Stimulated activated effector memory CD8-positive, alpha-beta T cell treated with anti-CD3 and anti-CD28 coated beads, Interleukin-12 subunit alpha, Interleukin-12 subunit beta, amount 100 ng/mL, for 72 hours (primary cell): ENCODE data around the gene LRRC74B.
"Not testable (repeated sequence)": the region's sequence is repeated elsewhere in the genome, so short reads cannot be mapped to it uniquely, and the experiment has no call there.

Experiments used
- ATAC-seq: fragments of 150-1000 bp; cut with Tn5 transposase; 2 replicates; pipeline ENCODE4 v1.10.0; 2021
- DNase-seq, 2 donors: peaks; one replicate each; pipeline ENCODE4 v3.0.0; 2021 to 2022; ENCODE audit warnings: low spot score in 2 of 2
- H3K27ac Mint-ChIP-seq: one replicate; pipeline ENCODE4 v1.8.0; 2022; ENCODE audit warnings: mild to moderate bottlenecking, mixed read lengths
- H3K36me3 Mint-ChIP-seq: one replicate; pipeline ENCODE4 v1.8.0; 2022; ENCODE audit warnings: mild to moderate bottlenecking, mixed read lengths
- H3K4me1 Mint-ChIP-seq: one replicate; pipeline ENCODE4 v1.8.0; 2022; ENCODE audit warnings: mixed read lengths
- H3K4me3 Mint-ChIP-seq: one replicate; pipeline ENCODE4 v1.8.0; 2022; ENCODE audit warnings: mild to moderate bottlenecking, mixed read lengths
- H3K9me3 Mint-ChIP-seq: one replicate; pipeline ENCODE4 v1.8.0; 2022; ENCODE audit warnings: mixed read lengths

LRRC74B gene

DNA sequence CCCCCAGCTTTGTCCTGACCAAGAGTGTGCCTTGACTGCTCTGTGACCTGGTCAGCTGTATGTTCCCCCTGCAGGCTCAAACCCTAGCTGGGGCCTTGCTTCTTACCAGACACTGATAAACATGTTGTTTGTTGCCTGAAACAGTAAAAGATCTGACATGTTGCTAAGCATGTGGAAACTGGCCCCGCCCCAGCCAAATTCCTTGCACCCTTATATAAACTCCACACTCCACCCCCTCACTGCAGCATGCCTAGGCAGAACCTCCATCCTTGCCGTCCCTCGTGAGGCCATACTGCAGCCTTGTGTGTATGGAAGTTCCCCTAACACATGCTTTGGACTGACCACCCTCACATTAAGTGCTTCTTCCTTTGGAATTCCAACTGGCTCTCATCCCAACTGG, 27.3 kb downstream of the LRRC74B start:
- Mint-ChIP-seq H3K4me1 (no peaks in the 10 kb centered on the region), H3K4me3 (no peak overlapping the region), H3K36me3 (no peaks in the 10 kb centered on the region), H3K27ac (no peak overlapping the region), H3K9me3 (no peaks in the 10 kb centered on the region)
- DNase-seq = no peak
- no peak for ATAC-seq

DNA sequence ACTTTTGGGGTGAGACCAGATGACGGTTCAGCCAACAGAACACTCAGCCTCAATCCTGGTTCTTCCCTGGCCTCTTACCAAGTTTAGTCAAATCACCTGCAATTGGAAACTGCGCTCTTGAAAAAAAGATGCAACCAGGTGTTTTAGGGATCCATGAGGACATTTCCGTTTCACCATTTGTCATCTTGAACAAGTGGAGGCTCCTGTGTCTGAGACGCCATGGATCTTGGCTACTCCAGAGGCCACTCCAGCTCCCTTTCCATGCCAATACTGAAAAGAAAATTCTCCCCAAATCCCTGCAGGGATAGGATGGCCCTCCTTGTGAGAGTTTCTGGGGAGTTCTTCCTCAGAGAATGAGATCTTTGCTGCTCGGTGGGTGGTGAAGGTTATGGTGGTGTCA, 27.7 kb downstream of the LRRC74B start:
- Mint-ChIP-seq H3K36me3 (no peaks in the 10 kb centered on the region), H3K9me3 (no peaks in the 10 kb centered on the region), H3K27ac (no peak overlapping the region), H3K4me1 (no peaks in the 10 kb centered on the region), H3K4me3 (no peak overlapping the region)
- ATAC-seq (no peak), DNase-seq (no peak)

DNA sequence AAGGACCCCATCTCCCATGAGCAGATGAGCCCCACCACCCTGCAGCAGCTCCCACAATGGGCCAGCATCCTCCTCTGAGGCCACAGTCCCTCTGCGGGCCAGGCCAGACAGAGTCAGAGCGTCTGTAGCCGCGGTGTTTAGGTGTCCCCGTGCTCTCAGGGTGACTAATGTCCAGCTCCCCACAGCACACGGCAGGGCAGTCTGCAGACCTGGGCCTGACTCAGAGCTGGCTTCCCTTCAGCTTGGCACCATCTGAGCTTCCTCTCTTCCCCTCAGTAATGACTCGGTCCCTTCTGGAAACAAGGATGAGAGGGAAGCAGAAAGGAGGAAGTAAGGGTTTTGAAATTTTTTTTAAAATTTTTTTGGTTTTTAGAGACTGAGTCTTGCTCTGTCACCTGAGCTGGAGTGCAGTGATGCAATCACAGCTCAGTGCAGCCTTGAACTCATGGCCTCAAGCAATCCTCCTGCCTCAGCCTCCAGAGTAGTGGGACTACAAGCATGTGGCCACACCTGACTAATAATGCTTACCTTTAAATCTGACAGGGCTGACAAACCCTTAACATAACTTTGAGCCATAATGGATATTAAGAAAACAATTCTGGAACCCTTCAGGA, 28.5 kb downstream of the LRRC74B start:
- DNase-seq = no peak
- Mint-ChIP-seq H3K9me3 (no peaks in the 10 kb centered on the region), H3K4me3 (no peak overlapping the region), H3K36me3 (no peaks in the 10 kb centered on the region), H3K27ac (no peak overlapping the region), H3K4me1 (no peaks in the 10 kb centered on the region)
- no peak for ATAC-seq

DNA sequence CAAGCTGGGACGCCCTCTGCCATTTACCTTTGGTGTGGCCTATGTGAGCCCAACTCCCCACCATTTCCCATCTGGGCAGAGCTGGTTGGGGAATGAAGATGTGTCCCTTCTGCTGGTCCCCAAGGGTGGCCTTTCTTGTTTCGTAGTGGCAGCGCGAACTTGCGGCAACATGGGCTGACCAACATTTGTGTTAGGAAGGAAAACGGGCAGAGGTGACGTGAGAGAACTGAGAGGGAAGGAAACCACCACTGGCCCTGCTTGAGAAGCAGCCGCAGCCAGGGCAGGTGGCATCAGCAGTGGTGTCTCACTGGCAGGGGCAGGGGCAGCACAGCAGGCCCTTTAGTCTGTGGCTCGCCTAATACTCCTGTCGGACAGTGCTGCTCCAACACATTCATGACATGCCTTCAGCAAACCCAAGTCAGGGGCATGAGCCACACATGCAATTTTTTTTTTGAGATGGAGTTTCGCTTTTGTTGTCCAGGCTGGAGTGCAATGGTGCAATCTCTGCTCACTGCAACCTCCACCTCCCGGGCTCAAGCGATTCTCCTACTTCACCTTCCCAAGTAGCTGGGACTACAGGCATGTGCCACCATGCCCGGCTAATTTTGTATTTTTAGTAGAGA, 29.9 kb downstream of the LRRC74B start:
- DNase-seq (no peak), ATAC-seq (no peak)
- Mint-ChIP-seq H3K9me3 (no peaks in the 10 kb centered on the region), H3K36me3 (no peaks in the 10 kb centered on the region), H3K4me3 (no peak overlapping the region), H3K4me1 (no peaks in the 10 kb centered on the region), H3K27ac (no peak overlapping the region)

DNA sequence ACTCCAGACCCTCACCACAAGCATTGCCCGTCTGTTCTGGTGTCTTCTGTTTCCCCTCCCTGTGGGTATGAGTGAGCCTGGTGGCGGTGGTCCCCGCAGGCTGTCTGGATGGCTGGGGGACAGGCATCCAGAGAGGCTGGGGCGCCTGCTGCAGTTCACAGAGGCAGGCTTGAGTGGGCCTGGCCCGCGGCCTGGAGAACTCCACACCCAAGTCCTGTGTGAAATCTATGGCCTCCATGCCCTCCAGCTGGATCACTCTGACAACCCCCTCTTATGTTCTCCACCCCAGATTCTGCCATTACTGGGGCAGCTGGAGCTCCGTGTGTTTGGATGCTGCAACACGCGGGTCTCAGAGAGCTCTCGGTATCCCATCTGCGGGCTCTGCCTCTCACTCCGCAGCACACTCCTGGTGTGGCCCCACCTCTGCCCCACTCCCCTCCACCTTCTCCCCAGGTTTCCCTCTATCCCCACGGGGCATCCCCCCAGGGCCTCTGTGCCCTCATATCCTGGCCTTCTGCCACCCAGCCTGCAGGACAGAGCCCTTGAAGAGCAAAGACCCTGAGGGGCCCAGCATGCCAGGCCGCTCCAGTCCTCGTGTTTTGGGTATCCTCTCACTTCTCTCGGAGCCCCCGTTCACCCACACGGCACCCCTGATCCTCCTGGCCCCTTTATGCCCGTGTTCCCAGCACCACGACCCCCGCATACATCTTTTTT, 31.3 kb downstream of the LRRC74B start:
- no peaks in the 10 kb centered on the region for H3K9me3 Mint-ChIP-seq
- no peak for ATAC-seq
- H3K27ac Mint-ChIP-seq = no peak overlapping the region
- no peak for DNase-seq
- H3K4me3 Mint-ChIP-seq = no peak overlapping the region
- no peaks in the 10 kb centered on the region for H3K36me3 Mint-ChIP-seq
- H3K4me1 Mint-ChIP-seq = no peaks in the 10 kb centered on the region

DNA sequence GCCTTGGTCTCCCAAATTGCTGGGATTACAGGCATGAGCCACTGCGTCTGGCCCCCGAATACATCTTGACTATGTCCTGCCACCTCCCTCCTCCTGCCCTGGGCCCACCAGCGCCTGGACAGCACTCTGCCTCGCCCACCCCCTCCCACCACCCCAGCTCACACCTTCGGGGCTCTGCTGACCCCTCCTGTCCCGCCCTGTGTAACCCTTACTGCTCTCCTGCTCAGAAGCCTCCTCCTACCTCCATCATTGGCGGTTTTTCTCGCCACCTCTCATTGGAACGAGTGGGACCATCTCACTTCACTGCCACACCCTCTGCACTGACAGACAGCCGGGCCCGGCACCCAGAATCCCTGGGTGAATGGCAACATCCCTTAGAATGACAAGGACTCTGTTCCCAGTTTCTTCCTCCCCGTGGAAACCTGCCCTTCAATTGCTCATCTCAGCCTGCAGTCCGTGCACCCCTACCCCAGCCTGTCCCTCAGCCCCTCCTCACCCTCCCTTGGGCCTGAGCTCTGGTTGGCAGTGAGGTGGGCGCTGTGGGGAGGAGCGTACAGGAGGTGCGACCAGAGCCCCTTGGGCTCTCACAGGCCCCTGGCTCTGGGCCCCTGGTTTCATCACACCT, 32.2 kb downstream of the LRRC74B start:
- Mint-ChIP-seq H3K4me1 (no peaks in the 10 kb centered on the region), H3K9me3 (no peaks in the 10 kb centered on the region), H3K4me3 (no peak overlapping the region), H3K27ac (no peak overlapping the region), H3K36me3 (no peaks in the 10 kb centered on the region)
- no peak for DNase-seq
- no peak for ATAC-seq

DNA sequence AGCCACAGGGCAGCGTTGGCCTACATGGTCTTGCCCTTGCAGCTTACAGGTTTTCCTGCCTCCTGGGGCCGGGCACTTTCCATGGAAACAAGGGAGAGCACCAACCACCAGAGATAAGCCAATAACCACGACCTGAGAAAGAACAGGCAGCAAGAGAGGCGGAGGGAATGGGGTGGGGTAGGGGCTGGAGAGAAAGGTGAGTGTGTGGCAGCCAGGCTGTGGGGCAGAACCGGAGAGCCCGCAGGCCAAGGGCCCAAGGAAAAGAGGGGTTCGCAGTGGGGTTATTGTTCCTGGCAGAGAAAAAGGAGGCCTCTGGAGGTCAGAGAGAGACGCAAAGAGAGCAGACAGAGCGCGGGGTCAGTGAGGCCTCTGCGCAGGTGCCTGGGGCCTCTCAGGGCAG, 33.2 kb downstream of the LRRC74B start:
- Mint-ChIP-seq H3K9me3 (no peaks in the 10 kb centered on the region), H3K4me1 (no peaks in the 10 kb centered on the region), H3K4me3 (no peak overlapping the region), H3K36me3 (no peaks in the 10 kb centered on the region), H3K27ac (no peak overlapping the region)
- no peak for ATAC-seq
- no peak for DNase-seq

DNA sequence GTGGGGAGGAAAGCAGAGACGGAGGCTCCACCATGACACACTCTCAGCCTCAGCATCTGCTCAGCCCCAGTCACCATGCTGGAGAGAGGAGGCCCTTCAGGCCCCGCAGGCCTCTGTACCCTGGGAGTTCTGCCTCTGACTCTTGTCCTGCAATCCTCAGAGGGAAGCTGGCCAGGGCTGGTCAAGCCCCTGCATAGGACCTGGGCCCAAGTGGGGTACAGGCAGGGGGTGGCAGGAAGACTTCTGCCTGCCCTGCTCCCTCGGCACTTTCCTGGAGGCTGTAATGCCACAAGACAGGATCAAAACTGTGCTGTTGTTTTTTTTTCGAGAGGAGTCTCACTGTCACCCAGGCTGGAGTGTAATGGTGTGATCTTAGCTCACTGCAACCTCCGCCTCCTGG, 33.7 kb downstream of the LRRC74B start:
- no peak overlapping the region for H3K27ac Mint-ChIP-seq
- H3K4me1 Mint-ChIP-seq = no peaks in the 10 kb centered on the region
- H3K36me3 Mint-ChIP-seq = no peaks in the 10 kb centered on the region
- DNase-seq (no peak), ATAC-seq (peak; percentile 31)
- H3K4me3 Mint-ChIP-seq = no peak overlapping the region
- H3K9me3 Mint-ChIP-seq = no peaks in the 10 kb centered on the region

DNA sequence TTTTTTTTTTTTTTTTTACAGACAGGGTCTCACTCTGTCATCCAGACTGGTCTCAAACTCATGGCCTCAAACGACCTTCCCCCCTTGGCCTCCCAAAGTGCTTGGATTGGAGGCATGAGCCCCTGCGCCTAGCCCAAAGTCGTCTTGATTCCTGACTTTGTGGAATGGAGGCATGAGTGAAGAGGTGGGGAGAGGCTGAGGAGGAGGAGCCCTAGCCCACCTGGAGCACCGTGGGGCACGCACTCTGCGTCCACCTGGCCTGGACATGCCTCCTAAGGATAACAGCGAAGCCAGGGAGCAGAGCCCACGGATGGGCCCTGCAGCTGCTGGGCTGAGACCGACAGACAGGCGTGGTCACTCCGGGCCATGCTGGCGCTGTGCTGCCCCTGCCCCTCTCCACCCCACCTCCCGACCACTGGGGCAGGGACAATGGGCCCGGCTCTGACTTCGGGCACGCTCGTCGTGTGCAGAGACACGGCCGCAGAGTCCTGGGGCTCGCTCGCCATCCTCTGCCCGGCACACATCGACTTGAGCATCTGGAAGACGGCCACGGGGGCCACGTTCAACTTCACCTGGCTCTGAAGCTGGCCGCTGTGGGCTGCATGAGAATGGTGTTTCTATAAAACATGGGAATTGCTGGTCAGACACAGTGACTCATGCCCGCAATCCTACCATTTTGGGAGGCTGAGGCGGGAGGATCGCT, 34.8 kb downstream of the LRRC74B start:
- H3K27ac Mint-ChIP-seq = no peak overlapping the region
- no peak for DNase-seq
- no peaks in the 10 kb centered on the region for H3K36me3 Mint-ChIP-seq
- H3K4me1 Mint-ChIP-seq = no peaks in the 10 kb centered on the region
- no peaks in the 10 kb centered on the region for H3K9me3 Mint-ChIP-seq
- peak; percentile 31 for ATAC-seq
- H3K4me3 Mint-ChIP-seq = no peak overlapping the region

DNA sequence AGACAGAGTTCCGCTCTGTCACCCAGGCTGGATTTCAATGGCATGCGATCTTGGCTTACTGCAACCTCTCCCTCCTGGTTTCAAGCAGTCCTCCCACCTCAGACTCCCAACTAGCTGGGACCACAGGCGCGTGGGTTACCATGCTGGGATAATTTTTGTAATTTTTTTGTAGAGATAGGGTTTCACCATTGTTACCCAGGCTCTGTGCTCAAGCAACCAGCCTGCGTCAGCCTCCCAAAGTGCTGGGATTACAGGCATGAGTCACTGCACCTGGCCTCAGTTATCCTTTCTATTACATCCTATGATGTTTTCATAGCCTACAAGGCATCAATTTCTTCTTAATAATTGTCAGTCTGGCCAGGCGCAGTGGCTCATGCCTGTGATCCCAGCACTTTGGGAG, 36.5 kb downstream of the LRRC74B start:
- H3K36me3 Mint-ChIP-seq = no peaks in the 10 kb centered on the region
- ATAC-seq = no peak
- no peak overlapping the region for H3K27ac Mint-ChIP-seq
- H3K9me3 Mint-ChIP-seq = no peaks in the 10 kb centered on the region
- H3K4me3 Mint-ChIP-seq = no peak overlapping the region
- no peaks in the 10 kb centered on the region for H3K4me1 Mint-ChIP-seq
- DNase-seq = no peak

DNA sequence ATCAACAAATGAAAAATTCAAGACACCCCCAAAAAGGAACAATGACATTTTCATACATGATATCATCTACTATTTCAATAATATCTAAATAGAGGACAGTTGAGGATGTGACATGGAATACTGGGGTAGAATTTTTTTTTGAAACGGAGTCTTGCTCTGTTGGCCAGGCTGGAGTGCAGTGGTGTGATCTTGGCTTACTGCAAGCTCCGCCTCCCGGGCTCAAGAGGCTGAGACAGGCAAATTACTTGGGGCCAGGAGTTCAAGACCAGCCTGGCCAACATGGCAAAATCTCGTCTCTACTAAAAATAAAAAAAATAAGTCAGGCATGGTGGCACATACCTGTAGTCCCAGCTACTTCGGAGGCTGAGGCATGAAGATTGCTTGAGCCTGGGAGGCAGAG, 41.4 kb downstream of the LRRC74B start:
- Mint-ChIP-seq H3K9me3 (no peaks in the 10 kb centered on the region), H3K27ac (no peak overlapping the region), H3K4me3 (no peak overlapping the region), H3K36me3 (no peaks in the 10 kb centered on the region), H3K4me1 (no peaks in the 10 kb centered on the region)
- DNase-seq (no peak), ATAC-seq (no peak)

DNA sequence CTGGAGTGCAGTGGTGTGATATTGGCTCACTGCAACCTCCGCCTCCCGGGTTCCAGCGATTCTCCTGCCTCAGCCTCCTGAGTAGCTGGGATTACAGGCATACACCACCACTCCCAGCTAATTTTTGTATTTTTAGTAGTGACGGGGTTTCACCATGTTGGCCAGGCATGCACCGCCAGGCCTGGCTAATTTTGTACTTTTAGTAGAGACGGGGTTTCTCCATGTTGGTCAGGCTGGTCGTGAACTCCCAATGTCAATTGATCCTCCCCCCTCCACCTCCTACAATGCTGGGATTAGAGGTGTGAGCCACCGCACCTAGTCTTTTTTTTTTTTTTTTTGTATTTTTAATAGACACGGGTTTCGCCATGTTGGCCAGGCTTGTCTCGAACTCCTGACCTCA, 42.2 kb downstream of the LRRC74B start:
- not testable (repeated sequence) for DNase-seq, ATAC-seq, H3K4me3 Mint-ChIP-seq, H3K9me3 Mint-ChIP-seq, H3K27ac Mint-ChIP-seq, H3K4me1 Mint-ChIP-seq, H3K36me3 Mint-ChIP-seq

DNA sequence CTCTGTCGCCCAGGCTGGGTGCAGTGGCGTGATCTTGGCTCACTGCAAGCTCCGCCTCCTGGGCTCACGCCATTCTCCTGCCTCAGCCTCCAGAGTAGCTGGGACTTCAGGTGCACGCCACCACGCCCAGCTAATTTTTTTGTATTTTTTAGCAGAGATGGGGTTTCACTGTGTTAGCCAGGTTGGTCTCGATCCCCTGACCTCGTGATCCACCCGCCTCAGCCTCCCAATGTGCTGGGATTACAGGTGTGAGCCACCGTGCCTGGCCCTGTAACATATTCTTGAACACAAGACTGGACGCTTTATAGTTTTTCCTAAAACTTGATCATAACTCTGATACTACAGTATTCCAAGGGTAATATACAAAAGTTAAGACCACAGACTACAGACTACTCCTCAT, 45.5 kb downstream of the LRRC74B start:
- H3K9me3 Mint-ChIP-seq, ATAC-seq, H3K36me3 Mint-ChIP-seq, H3K4me3 Mint-ChIP-seq, DNase-seq, H3K4me1 Mint-ChIP-seq, H3K27ac Mint-ChIP-seq: not testable (repeated sequence)

DNA sequence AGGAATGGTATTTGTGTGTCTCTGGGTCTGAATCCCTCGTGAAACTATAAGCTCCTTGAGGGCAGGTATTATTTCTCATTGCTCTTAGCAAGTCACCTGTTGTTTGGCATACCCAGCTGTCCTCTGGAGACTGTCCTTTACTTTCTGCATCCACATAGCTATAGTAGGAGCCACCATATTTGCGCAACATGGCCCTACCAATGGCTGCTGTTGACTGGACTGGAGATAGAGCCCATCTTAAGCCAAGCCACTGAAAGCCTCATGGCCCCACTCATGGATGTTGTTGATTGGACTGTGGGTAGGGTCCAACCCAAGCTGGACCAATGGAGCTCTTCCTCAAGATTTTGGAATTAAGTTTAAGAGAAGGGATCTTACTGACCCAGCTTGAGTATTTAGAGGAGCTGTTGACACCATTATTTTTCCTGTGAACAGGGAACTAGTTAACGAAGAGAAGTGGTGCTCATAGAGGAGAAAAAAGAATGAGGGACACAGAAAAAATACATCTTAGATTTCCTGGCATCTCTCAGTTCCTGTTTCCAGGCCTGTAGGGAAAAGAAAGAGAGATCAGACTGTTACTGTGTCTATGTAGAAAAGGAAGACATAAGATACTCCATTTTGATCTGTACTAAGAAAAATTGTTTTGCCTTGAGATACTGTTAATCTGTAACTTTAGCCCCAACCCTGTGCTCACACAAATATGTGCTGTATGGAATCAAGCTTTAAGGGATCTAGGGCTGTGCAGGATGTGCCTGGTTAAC, 47.2 kb downstream of the LRRC74B start:
- Mint-ChIP-seq H3K4me3 (no peak overlapping the region), H3K4me1 (no peaks in the 10 kb centered on the region), H3K27ac (no peak overlapping the region), H3K9me3 (no peaks in the 10 kb centered on the region), H3K36me3 (no peaks in the 10 kb centered on the region)
- DNase-seq (no peak), ATAC-seq (no peak)
